WI38 (cell line): ENCODE data around the gene SPAG4.

ENCODE experiments used
- H3K4me3 ChIP-seq: 2 replicates; pipeline ENCODE4 v1.5.1; 2011; ENCODE audit warnings: low read depth, mild to moderate bottlenecking, control low read depth, low read length
- CTCF ChIP-seq: IDR thresholded peaks from 2 replicates; pipeline ENCODE4 v1.5.1; 2012; ENCODE audit warnings: low read depth, mild to moderate bottlenecking, control low read depth, low read length

Gene SPAG4

DNA sequence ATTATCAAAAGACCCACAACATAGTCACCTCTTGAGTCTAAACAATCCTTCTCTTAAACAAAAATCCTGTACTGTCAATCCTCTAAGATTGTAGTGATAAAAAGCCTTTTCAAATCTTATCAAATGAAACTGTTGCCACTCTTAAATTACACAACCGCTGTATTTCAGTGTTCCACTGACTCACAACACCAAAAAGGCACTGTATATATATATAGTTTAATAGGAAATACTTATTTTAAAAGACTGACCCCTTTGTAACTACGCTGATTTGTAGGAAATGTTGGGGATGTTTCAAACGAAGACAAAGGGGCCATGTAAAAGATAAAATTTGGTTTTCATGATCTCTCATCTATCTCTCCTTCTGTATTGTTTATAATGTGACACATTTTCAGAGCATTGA, 35.0 kb downstream of the SPAG4 start:
- no peak for TF ChIP-seq CTCF
- no peak overlapping the region for H3K4me3 ChIP-seq

GRCh38 chr20:35651958-35652357, 36.3 kb downstream of the SPAG4 start:
- TF ChIP-seq CTCF, result no peak
- H3K4me3 ChIP-seq, result no peak overlapping the region

DNA sequence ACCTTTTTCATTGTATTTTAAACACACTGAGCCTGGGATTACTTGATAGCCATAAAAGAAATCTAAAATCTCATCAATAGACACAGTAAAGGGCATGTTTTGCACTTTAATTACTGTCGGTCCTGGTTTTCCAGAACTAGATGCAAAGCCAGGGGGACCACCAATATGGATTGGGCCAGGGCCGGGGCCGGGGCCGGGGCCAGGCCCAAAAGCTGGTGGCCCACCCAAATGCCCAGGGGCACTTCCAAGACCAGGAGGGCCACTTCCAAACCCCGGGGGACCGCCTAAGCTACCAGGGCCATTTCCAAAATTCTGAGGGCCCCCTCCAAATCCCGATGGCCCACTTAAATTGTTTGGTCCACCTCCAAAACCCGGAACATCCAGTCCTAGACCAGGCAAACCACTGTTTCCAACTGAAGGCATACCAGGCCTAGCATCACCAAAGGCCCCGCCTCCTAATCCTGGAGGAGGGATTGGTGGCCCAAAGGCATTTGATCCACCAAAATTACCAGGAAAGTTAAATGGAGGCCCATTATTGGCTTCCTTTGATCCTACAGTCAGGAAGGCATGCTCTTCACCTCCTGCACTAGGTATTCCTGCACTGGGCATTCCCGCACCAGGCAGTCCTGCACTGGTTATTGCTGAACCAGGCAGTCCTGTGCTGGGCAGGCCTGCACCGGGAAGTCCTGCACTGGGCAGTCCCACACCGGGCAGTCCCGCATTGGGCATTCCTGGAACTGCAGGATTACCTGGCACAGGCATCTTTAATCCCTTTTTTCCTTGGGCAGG, 37.2 kb downstream of the SPAG4 start:
- H3K4me3 ChIP-seq, result no peak overlapping the region
- TF ChIP-seq CTCF, result no peak

- H3K4me3 ChIP-seq, result no peak overlapping the region
- no peak for TF ChIP-seq CTCF
Measured at GRCh38 chr20:35653430-35653734, 37.8 kb downstream of the SPAG4 start.

DNA sequence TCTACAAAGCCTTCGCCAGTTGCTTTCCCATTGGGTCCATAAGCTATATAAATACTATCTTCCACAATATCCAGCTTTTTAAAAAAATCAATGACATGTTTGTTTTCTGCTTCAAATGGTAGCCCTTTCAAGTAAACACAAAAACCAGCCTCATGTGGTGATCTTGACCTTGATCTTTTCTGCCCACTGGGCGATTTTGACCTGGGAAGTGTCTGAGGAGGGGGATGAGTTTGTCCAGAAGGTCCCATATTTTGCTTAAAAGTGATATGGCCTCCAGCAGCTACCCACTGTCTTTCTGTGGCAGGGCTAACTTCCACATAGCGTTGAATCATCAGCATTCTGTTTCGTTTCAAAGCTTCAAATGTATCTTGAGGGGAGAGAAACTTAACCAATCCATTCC, 38.3 kb downstream of the SPAG4 start:
- no peak for TF ChIP-seq CTCF
- no peak overlapping the region for H3K4me3 ChIP-seq

DNA sequence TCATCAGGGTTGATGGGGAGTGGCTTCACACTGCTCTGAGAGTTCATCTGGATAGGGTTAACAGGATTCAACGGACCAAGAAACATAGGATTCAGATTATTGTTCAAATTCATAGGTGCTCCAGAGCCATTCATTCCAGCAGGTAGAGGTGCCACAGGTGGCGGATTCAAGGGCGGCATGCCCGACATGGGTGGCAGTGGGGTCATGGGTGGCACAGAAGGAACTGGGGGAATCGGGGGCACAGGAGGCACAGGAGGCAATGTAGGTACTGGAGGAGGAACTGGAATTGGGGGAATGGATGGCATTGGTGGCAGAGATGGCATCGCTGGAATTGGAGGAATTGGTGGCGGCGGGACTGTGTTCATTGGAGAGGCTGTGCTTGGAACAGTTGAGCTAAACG, 38.8 kb downstream of the SPAG4 start:
- no peak for TF ChIP-seq CTCF

GRCh38 chr20:35657271-35657670, 41.6 kb downstream of the SPAG4 start:
- no peak for TF ChIP-seq CTCF
- H3K4me3 ChIP-seq, result no peak overlapping the region

More for the DNA sequence above, 38.8 kb downstream of the SPAG4 start:
- H3K4me3 ChIP-seq, result no peak overlapping the region
